ENCODE data around the gene VTI1A.

- TF ChIP-seq CREM (IDR thresholded peaks at IDR 0.05; ENCODE audit: low read depth) (no peak), CTCF (IDR thresholded peaks at IDR 0.05 in 2 of 3, conservative IDR thresholded peaks at IDR 0.05 in 1 of 3; ENCODE audit: insufficient read depth in 2 of 3, low read depth in 1 of 3, low read length in 3 of 3) (no peak), TOE1 (IDR thresholded peaks at IDR 0.05; ENCODE audit: borderline replicate concordance) (no peak), TOE1 (CRISPR knock-in tag; IDR thresholded peaks at IDR 0.05; ENCODE audit: borderline replicate concordance, low read depth) (no peak), REST (IDR thresholded peaks at IDR 0.05; ENCODE audit: borderline replicate concordance) (no peak), REST (CRISPR knock-in tag; IDR thresholded peaks at IDR 0.05; ENCODE audit: low read depth) (no peak), MYNN (IDR thresholded peaks at IDR 0.05) (no peak), MYNN (CRISPR knock-in tag; IDR thresholded peaks at IDR 0.05) (no peak), RB1 (IDR thresholded peaks at IDR 0.05; ENCODE audit: low read depth) (no peak), SNRNP70 (optimal IDR thresholded peaks at IDR 0.05; ENCODE audit: low read depth, low read length) (no peak), SMC3 (conservative IDR thresholded peaks at IDR 0.05; ENCODE audit: insufficient read depth, low read depth, low read length) (no peak), HNRNPL (IDR thresholded peaks at IDR 0.05; ENCODE audit: low read depth, low read length) (no peak), KLF16 (IDR thresholded peaks at IDR 0.05) (no peak), GTF2F1 (IDR thresholded peaks at IDR 0.05; ENCODE audit: low read depth, low read length) (no peak), ZNF324 (CRISPR knock-in tag; IDR thresholded peaks at IDR 0.05) (no peak), NRF1 (conservative IDR thresholded peaks at IDR 0.05 in 1 of 2, IDR thresholded peaks at IDR 0.05 in 1 of 2) (no peak), CHCHD3 (CRISPR knock-in tag; IDR thresholded peaks at IDR 0.05) (no peak)
Observed at GRCh38 chr10:112857493-112857892, 410.5 kb downstream of the VTI1A start.

Measured in K562 (cell line).